PC-9 (cell line): ENCODE results near the gene KCNK4. TPM values are rescaled to one million over a fixed set of nuclear protein-coding genes. Genes with fewer than 3 reads are reported as not detected.

ENCODE experiments used
- BruUV-seq: library from RNA; stranded (reverse); fragments of 400-500 nt; replicated peaks from 2 replicates; lab custom pipeline; 2021; lab: Mats Ljungman, UMichigan
- CTCF ChIA-PET: fragments of 300-600 bp; sonication (Branson Sonifier 250); formaldehyde crosslinking; loops from one replicate; lab custom pipeline; 2022; ENCODE audit warnings: antibody characterized with exemption; lab: Charles Lee
- POLR2A ChIA-PET: fragments of 300-600 bp; sonication (Branson Sonifier 250); formaldehyde crosslinking; loops from one replicate; lab custom pipeline; 2022; ENCODE audit warnings: antibody characterized with exemption; ENCODE audit not compliant: unreplicated experiment; lab: Charles Lee
- DNase-seq, 2 experiments: peaks; one replicate each; pipeline versions ENCODE4 v3.0.0 to v3.0.0-alpha.2; 2015 to 2022; ENCODE audit warnings: mixed read lengths in 1 of 2
- H2AFZ ChIP-seq: fragments of 200-600 bp; sonication (generic); 2 replicates; pipeline ENCODE4 v1.8.1; 2017; ENCODE audit warnings: antibody characterized with exemption
- H3F3A ChIP-seq: fragments of 200-600 bp; sonication (generic); 2 replicates; pipeline ENCODE4 v1.8.1; 2017; ENCODE audit warnings: antibody characterized with exemption, mild to moderate bottlenecking, low read depth; ENCODE audit not compliant: insufficient read depth
- H3K27ac ChIP-seq: fragments of 200-600 bp; sonication (generic); 2 replicates; pipeline ENCODE4 v1.6.1; 2016; ENCODE audit warnings: mixed run types
- H3K27me3 ChIP-seq: fragments of 200-600 bp; sonication (generic); 2 replicates; pipeline ENCODE4 v1.6.1; 2016; ENCODE audit warnings: low read depth, mixed run types; ENCODE audit not compliant: insufficient read depth
- H3K36me3 ChIP-seq: fragments of 200-600 bp; sonication (generic); 2 replicates; pipeline ENCODE4 v1.6.1; 2016; ENCODE audit warnings: low read depth, mixed run types
- H3K4me1 ChIP-seq: fragments of 200-600 bp; sonication (generic); replicated peaks from 2 replicates; pipeline ENCODE4 v1.6.1; 2016; ENCODE audit warnings: mixed run types; ENCODE audit not compliant: insufficient read depth
- H3K4me2 ChIP-seq: fragments of 200-600 bp; sonication (generic); 2 replicates; pipeline ENCODE4 v1.6.1; 2017; ENCODE audit warnings: mixed run types
- H3K4me3 ChIP-seq: fragments of 200-600 bp; sonication (generic); 2 replicates; pipeline ENCODE4 v1.6.1; 2016; ENCODE audit warnings: mixed run types
- H3K79me2 ChIP-seq: fragments of 200-600 bp; sonication (generic); 2 replicates; pipeline ENCODE4 v1.6.1; 2017; ENCODE audit warnings: low read depth, mixed run types
- H3K9me2 ChIP-seq: fragments of 200-600 bp; sonication (generic); 2 replicates; pipeline ENCODE4 v1.8.1; 2017; ENCODE audit warnings: mild to moderate bottlenecking; ENCODE audit not compliant: insufficient read depth
- H3K9me3 ChIP-seq: fragments of 200-600 bp; sonication (generic); 2 replicates; pipeline ENCODE4 v1.8.1; 2016; ENCODE audit warnings: low read depth; ENCODE audit not compliant: insufficient read depth
- H4K20me1 ChIP-seq: fragments of 200-600 bp; sonication (generic); 2 replicates; pipeline ENCODE4 v1.8.1; 2017; ENCODE audit not compliant: insufficient read depth
- EZH2 ChIP-seq: fragments of 200-600 bp; sonication (generic); IDR thresholded peaks from 2 replicates; pipeline ENCODE4 v1.8.0; 2017; ENCODE audit warnings: antibody characterized with exemption, low read depth
- intact Hi-C: fragments of 100-400 bp; cut with micrococcal nuclease; formaldehyde crosslinking; loops from one replicate; pipeline ENCODE4 v1.10.0; 2022; ENCODE audit not compliant: unreplicated experiment
- total RNA-seq: library from RNA; stranded (reverse); gene quantifications from 2 replicates; pipeline ENCODE4 v1.2.3, GENCODE V29; 2021
- TF ChIP-seq, protein P1 (sequence below): fragments of 200-600 bp; sonication (generic); conservative IDR thresholded peaks from 2 replicates; pipeline ENCODE4 v1.6.1; 2017; ENCODE audit warnings: mixed run types, antibody characterized with exemption, mild to moderate bottlenecking, moderate library complexity

Gene KCNK4
- total RNA-seq, 1 experiment from 2014 or later: 0.57 TPM

DNA sequence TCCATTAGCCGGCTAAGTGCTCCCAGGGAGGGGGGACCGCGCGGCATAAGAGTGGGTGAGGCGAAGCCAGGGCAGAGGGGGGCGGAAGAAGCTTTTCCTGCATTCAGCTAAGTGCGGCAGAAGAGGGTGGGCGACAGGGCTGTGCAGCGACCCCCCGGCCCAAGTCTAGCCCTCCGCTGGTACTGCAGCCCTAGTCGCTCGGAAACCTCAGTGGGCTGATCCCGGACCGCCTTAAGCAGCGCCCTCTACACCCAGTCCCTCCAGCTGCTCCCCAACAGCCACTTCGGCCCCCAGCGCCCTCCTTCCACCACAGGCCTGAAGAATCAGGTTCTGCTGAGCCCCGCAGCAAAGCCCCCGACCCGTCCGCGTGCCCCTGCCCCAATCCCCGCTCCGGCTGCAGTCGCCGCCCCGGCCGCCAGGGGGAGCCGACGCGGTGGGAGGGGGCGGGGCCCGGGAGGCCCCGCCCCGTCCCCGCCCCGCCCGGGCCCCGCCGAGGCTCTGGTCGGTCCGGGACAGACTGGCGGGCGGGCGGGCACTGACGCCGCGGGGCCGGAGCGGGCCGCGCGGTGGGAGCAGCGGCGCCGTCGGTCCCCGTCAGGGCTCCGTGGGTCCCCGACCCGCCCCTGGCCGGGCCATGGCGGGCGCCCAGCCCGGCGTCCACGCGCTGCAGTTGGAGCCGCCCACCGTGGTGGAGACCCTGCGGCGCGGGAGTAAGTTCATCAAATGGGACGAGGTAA lies 39.9 kb upstream of the KCNK4 start, which contains the start of gene PLCB3:
TSS of gene PLCB3 (plus strand) at position 515 of the 737 bp plus-strand sequence. CDS start at position 635, 120 bp downstream.
- POLR2A ChIA-PET: interaction anchor here (0.6 kb wide), 1 partner anchor 18 kb away, joined by 3 read pairs; no protein-coding TSS in a partner anchor
- BruUV-seq: no TSS peak
- intact Hi-C loops: no loop called here

DNA sequence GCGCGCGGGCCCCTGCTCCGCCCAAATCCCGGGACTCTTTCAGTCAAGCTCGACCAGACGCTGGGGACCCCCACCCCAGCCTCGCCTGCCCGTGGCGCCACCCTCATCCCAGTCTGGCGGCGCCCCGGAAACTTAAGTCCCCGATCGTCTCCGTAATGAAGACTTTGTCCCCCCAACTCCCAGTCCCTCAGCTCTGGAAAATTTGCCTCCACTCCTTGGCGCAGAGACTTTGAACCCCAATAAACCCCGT lies 39.4 kb upstream of the KCNK4 start:
- POLR2A ChIA-PET: interaction anchor here (0.6 kb wide), 1 partner anchor 17 kb away, joined by 3 read pairs; no protein-coding TSS in a partner anchor
- Histone ChIP-seq H3K27me3 (no peaks in the 10 kb centered on the region), H3F3A (peaks cover 45% of the 10 kb centered on the region), H3K4me2 (peak overlapping the region; percentile 99), H4K20me1 (peaks cover 9% of the 10 kb centered on the region; the same call in 1 of the 2 replicates), H2AFZ (peak overlapping the region; percentile 80), H3K4me3 (peak overlapping the region; percentile 88), H3K4me1 (peaks cover 5% of the 10 kb centered on the region; the same call in 1 of the 2 replicates), H3K9me3 (no peaks in the 10 kb centered on the region), H3K27ac (no peak overlapping the region), H3K79me2 (peaks cover 14% of the 10 kb centered on the region), H3K36me3 (0 out of 2 replicates have a peak, but pooled peaks cover 5% of the 10 kb centered on the region), H3K9me2 (no peaks in the 10 kb centered on the region)
- BruUV-seq: no TSS peak
- no peak for TF ChIP-seq EZH2
- TF ChIP-seq, protein P1, sequence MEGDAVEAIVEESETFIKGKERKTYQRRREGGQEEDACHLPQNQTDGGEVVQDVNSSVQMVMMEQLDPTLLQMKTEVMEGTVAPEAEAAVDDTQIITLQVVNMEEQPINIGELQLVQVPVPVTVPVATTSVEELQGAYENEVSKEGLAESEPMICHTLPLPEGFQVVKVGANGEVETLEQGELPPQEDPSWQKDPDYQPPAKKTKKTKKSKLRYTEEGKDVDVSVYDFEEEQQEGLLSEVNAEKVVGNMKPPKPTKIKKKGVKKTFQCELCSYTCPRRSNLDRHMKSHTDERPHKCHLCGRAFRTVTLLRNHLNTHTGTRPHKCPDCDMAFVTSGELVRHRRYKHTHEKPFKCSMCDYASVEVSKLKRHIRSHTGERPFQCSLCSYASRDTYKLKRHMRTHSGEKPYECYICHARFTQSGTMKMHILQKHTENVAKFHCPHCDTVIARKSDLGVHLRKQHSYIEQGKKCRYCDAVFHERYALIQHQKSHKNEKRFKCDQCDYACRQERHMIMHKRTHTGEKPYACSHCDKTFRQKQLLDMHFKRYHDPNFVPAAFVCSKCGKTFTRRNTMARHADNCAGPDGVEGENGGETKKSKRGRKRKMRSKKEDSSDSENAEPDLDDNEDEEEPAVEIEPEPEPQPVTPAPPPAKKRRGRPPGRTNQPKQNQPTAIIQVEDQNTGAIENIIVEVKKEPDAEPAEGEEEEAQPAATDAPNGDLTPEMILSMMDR: no peak
- CTCF ChIA-PET: interaction anchor here (0.7 to 1.3 kb wide), 5 partner anchors 18 to 688 kb away, joined by 3 to 9 read pairs (median 4); no protein-coding TSS in a partner anchor
- no peak for DNase-seq
- intact Hi-C loops: loop anchor here (1.0 kb wide), 2 partner anchors 47 to 50 kb away; no protein-coding TSS in a partner anchor

More for the DNA sequence above, 39.9 kb upstream of the KCNK4 start, which contains the start of gene PLCB3:
- Histone ChIP-seq H2AFZ (peak within 1 kb of the TSS; percentile 90), H3K9me2 (no peaks in the 10 kb centered on the region), H3K4me1 (peaks cover 5% of the 10 kb centered on the region; the same call in 1 of the 2 replicates), H3K79me2 (peaks cover 15% of the 10 kb centered on the region), H3K9me3 (no peaks in the 10 kb centered on the region), H3K27me3 (no peaks in the 10 kb centered on the region), H3K27ac (no peak within 1 kb of the TSS), H3K4me2 (peak within 1 kb of the TSS; percentile 99), H3K36me3 (no peaks in the 10 kb centered on the region), H3F3A (peaks cover 46% of the 10 kb centered on the region), H4K20me1 (peaks cover 9% of the 10 kb centered on the region; the same call in 1 of the 2 replicates), H3K4me3 (peak within 1 kb of the TSS; percentile 88)
- peak in 1 of 2 experiments; percentile 64 for DNase-seq
- TF ChIP-seq, protein P1: peak; percentile 78
- no peak for TF ChIP-seq EZH2
- CTCF ChIA-PET: interaction anchor here (0.6 to 0.9 kb wide), 3 partner anchors 104 to 431 kb away, joined by 3 to 7 read pairs (median 6); no protein-coding TSS in a partner anchor
